Measurements from ENCODE around the gene FAM53B. TPM values are rescaled to one million over a fixed set of nuclear protein-coding genes. Genes with fewer than 3 reads are reported as not detected.

Gene FAM53B
- total RNA-seq, 4 donors from 2014 or later = 41.0 to 110 (median 50.0) TPM

GRCh38 chr10:124660404-124661125 lies 83.6 kb downstream of the FAM53B start:
- peaks cover 0 to 9% (median 0%) of the 10 kb centered on the region in 4 donors for H3K4me1 ChIP-seq
- DNase-seq = no peak
- no peaks in the 10 kb centered on the region for H3K27me3 ChIP-seq
- intact Hi-C loops (cut with DNase I; ENCODE audit: low total_unique reads) (loop anchor here (5.0 kb wide), 1 partner anchor 777 kb away; no protein-coding TSS in a partner anchor), in situ Hi-C loops (cut with MboI; ENCODE audit: low pct_ligation_motif_present in 1 of 4, low pct_unique_long_range_greater_than_20kb in 1 of 4, low sequenced_read_pairs in 3 of 4) (no loop called here)
- no peaks in the 10 kb centered on the region for H3K36me3 ChIP-seq
- no peak overlapping the region for H3K27ac ChIP-seq
- WGBS, 2 donors (ENCODE audit: low coverage in 1 of 2) = 62 to 87% methylated on average over 2 to 12 of the region's 12 CpGs
- no peak overlapping the region for H3K4me3 ChIP-seq
- TF ChIP-seq, protein P1, sequence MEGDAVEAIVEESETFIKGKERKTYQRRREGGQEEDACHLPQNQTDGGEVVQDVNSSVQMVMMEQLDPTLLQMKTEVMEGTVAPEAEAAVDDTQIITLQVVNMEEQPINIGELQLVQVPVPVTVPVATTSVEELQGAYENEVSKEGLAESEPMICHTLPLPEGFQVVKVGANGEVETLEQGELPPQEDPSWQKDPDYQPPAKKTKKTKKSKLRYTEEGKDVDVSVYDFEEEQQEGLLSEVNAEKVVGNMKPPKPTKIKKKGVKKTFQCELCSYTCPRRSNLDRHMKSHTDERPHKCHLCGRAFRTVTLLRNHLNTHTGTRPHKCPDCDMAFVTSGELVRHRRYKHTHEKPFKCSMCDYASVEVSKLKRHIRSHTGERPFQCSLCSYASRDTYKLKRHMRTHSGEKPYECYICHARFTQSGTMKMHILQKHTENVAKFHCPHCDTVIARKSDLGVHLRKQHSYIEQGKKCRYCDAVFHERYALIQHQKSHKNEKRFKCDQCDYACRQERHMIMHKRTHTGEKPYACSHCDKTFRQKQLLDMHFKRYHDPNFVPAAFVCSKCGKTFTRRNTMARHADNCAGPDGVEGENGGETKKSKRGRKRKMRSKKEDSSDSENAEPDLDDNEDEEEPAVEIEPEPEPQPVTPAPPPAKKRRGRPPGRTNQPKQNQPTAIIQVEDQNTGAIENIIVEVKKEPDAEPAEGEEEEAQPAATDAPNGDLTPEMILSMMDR (IDR thresholded peaks at IDR 0.05) = no peak
- TF ChIP-seq EP300 (IDR thresholded peaks at IDR 0.05; ENCODE audit: low read depth) = no peak
- no peak for TF ChIP-seq POLR2AphosphoS5 (IDR thresholded peaks at IDR 0.05)
- H3K9me3 ChIP-seq = no peaks in the 10 kb centered on the region

DNA sequence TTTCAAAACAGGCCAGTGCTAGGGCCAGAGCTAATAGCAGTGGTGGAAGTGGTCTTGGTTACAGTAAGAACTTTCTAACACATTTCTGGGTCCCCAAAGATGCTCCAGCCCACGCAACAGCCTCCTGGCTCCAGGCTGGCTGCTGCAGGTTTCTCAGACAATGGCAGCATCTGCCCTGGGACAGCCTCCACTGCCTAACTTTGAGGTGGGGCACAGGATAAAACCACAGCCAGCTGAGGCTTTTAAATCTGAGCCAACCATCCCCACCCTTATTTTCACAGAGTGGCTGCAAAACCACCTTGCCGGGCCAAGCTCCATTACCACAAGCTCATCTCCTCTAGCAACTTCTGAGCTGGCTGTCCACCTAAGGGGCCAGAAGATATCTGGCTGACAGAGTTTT lies 84.8 kb downstream of the FAM53B start:
- intact Hi-C loops (cut with DNase I; ENCODE audit: low total_unique reads) (no loop called here), in situ Hi-C loops (cut with MboI; ENCODE audit: low pct_ligation_motif_present in 1 of 4, low pct_unique_long_range_greater_than_20kb in 1 of 4, low sequenced_read_pairs in 3 of 4) (no loop called here)
- no peak for TF ChIP-seq POLR2A (IDR thresholded peaks at IDR 0.05)
- no peak for TF ChIP-seq POLR2AphosphoS5 (IDR thresholded peaks at IDR 0.05)
- TF ChIP-seq, protein P1 (IDR thresholded peaks at IDR 0.05) = no peak
- TF ChIP-seq EP300 (IDR thresholded peaks at IDR 0.05; ENCODE audit: low read depth) = no peak
- DNase-seq = no peak
- no peaks in the 10 kb centered on the region for H3K9me3 ChIP-seq
- no peak overlapping the region for H3K27ac ChIP-seq
- 60 to 91% methylated on average over 2 of the region's 2 CpGs for WGBS, 2 donors (ENCODE audit: low coverage in 1 of 2)
- H3K27me3 ChIP-seq = no peaks in the 10 kb centered on the region
- peaks cover 0 to 13% (median 3%) of the 10 kb centered on the region in 4 donors for H3K4me1 ChIP-seq
- no peaks in the 10 kb centered on the region for H3K36me3 ChIP-seq
- H3K4me3 ChIP-seq = no peak overlapping the region

- Histone ChIP-seq H3K36me3 (no peaks in the 10 kb centered on the region), H3K9me3 (no peaks in the 10 kb centered on the region), H3K4me3 (no peak overlapping the region), H3K27ac (peak overlapping the region in 1 of 4 donors; percentile 37), H3K4me1 (peaks cover 0 to 14% (median 3%) of the 10 kb centered on the region in 4 donors), H3K27me3 (no peaks in the 10 kb centered on the region)
- in situ Hi-C loops (cut with MboI; ENCODE audit: low pct_ligation_motif_present in 1 of 4, low pct_unique_long_range_greater_than_20kb in 1 of 4, low sequenced_read_pairs in 3 of 4) (no loop called here), intact Hi-C loops (cut with DNase I; ENCODE audit: low total_unique reads) (no loop called here)
- TF ChIP-seq POLR2AphosphoS5 (IDR thresholded peaks at IDR 0.05) (no peak), EP300 (IDR thresholded peaks at IDR 0.05; ENCODE audit: low read depth) (no peak), POLR2A (IDR thresholded peaks at IDR 0.05) (no peak)
- TF ChIP-seq, protein P1 (IDR thresholded peaks at IDR 0.05) = no peak
- WGBS, 2 donors (ENCODE audit: low coverage in 1 of 2) = 94 to 100% methylated on average over 2 to 12 of the region's 12 CpGs
- DNase-seq = no peak
Measured at GRCh38 chr10:124658591-124659242, 85.5 kb downstream of the FAM53B start.

- intact Hi-C loops (cut with DNase I; ENCODE audit: low total_unique reads) (no loop called here), in situ Hi-C loops (cut with MboI; ENCODE audit: low pct_ligation_motif_present in 1 of 4, low pct_unique_long_range_greater_than_20kb in 1 of 4, low sequenced_read_pairs in 3 of 4) (no loop called here)
- DNase-seq = no peak
- WGBS, 2 donors (ENCODE audit: low coverage in 1 of 2) = 67 to 75% methylated on average over 3 to 9 of the region's 9 CpGs
- TF ChIP-seq POLR2AphosphoS5 (IDR thresholded peaks at IDR 0.05) = no peak
- TF ChIP-seq, protein P1 (IDR thresholded peaks at IDR 0.05) = no peak
- no peak for TF ChIP-seq EP300 (IDR thresholded peaks at IDR 0.05; ENCODE audit: low read depth)
- TF ChIP-seq POLR2A (IDR thresholded peaks at IDR 0.05) = no peak
- no peak overlapping the region for H3K4me3 ChIP-seq
- H3K4me1 ChIP-seq = peaks cover 0 to 14% (median 3%) of the 10 kb centered on the region in 4 donors
- no peaks in the 10 kb centered on the region for H3K36me3 ChIP-seq
- no peaks in the 10 kb centered on the region for H3K9me3 ChIP-seq
- H3K27me3 ChIP-seq = no peaks in the 10 kb centered on the region
- peak overlapping the region; percentile 28 to 38 (median 36) for H3K27ac ChIP-seq
Measured at GRCh38 chr10:124657806-124658205, 86.4 kb downstream of the FAM53B start.
